Stimulated activated CD8-positive, alpha-beta memory T cell treated with anti-CD3 and anti-CD28 coated beads, Interleukin-7, amount 100 ng/mL, for 24 hours (primary cell): ENCODE data around the gene CALN1.

ENCODE experiments used
- DNase-seq: peaks from one replicate; pipeline ENCODE4 v3.0.0-alpha.2; 2020; ENCODE audit warnings: low read depth

The CALN1 gene

GRCh38 chr7:71793251-71793650, 618.9 kb downstream of the CALN1 start:
- no peak for DNase-seq

GRCh38 chr7:71787513-71787912, 624.6 kb downstream of the CALN1 start:
- DNase-seq, result no peak

- DNase-seq, result no peak
These were observed 626.9 kb downstream of the CALN1 start for GRCh38 chr7:71785216-71785615.

- DNase-seq, result no peak
These were observed 627.4 kb downstream of the CALN1 start for GRCh38 chr7:71784781-71785180.

GRCh38 chr7:71784180-71784579, 628.0 kb downstream of the CALN1 start:
- no peak for DNase-seq

- no peak for DNase-seq
These were observed 628.4 kb downstream of the CALN1 start for GRCh38 chr7:71783779-71784178.

- no peak for DNase-seq
These were observed 630.1 kb downstream of the CALN1 start for GRCh38 chr7:71782051-71782450.

- DNase-seq, result no peak
These were observed 631.9 kb downstream of the CALN1 start for GRCh38 chr7:71780282-71780681.

GRCh38 chr7:71777278-71777677, 634.9 kb downstream of the CALN1 start:
- DNase-seq, result no peak

GRCh38 chr7:71776726-71777125, 635.4 kb downstream of the CALN1 start:
- DNase-seq, result no peak

GRCh38 chr7:71775648-71776047, 636.5 kb downstream of the CALN1 start:
- no peak for DNase-seq

- DNase-seq, result no peak
These were observed 639.4 kb downstream of the CALN1 start for GRCh38 chr7:71772779-71773178.

GRCh38 chr7:71770269-71770907, 641.8 kb downstream of the CALN1 start:
- DNase-seq, result no peak

GRCh38 chr7:71769326-71769725, 642.8 kb downstream of the CALN1 start:
- DNase-seq, result no peak

- DNase-seq, result no peak
These were observed 643.7 kb downstream of the CALN1 start for GRCh38 chr7:71768450-71768849.

GRCh38 chr7:71766016-71766415, 646.1 kb downstream of the CALN1 start:
- DNase-seq, result no peak

GRCh38 chr7:71761336-71761735, 650.8 kb downstream of the CALN1 start:
- no peak for DNase-seq

GRCh38 chr7:71754828-71755227, 657.3 kb downstream of the CALN1 start:
- DNase-seq, result no peak

GRCh38 chr7:71753956-71754664, 658.0 kb downstream of the CALN1 start:
- DNase-seq, result no peak

- DNase-seq, result no peak
These were observed 658.9 kb downstream of the CALN1 start for GRCh38 chr7:71753236-71753635.

GRCh38 chr7:71752171-71752935, 659.8 kb downstream of the CALN1 start:
- peak; percentile 11 for DNase-seq

- no peak for DNase-seq
These were observed 661.8 kb downstream of the CALN1 start for GRCh38 chr7:71750290-71750689.

GRCh38 chr7:71746006-71746405, 666.1 kb downstream of the CALN1 start:
- DNase-seq, result no peak
